NCI-H510A treated with DMSO at 0.1 percent for 48 hours (cell line): ENCODE data around the gene SEC24D.
A peak's percentile ranks its signal among the peaks of the same experiment; 100 is the strongest.

Experiments
- DNase-seq: peaks from one replicate; lab custom pipeline; 2025; lab: John Stamatoyannopoulos, UW

The SEC24D gene

GRCh38 chr4:118751629-118752323 is 84.2 kb downstream of the SEC24D start:
- no peak for DNase-seq

- DNase-seq, result peak; percentile 45
Measured at GRCh38 chr4:118749347-118749988, 86.5 kb downstream of the SEC24D start.

GRCh38 chr4:118746251-118746919 is 89.5 kb downstream of the SEC24D start:
- peak; percentile 53 for DNase-seq

- no peak for DNase-seq
Measured at GRCh38 chr4:118745357-118745756, 90.6 kb downstream of the SEC24D start.

- no peak for DNase-seq
Measured at GRCh38 chr4:118743867-118744266, 92.1 kb downstream of the SEC24D start.

- DNase-seq, result no peak
Measured at GRCh38 chr4:118742050-118742449, 93.9 kb downstream of the SEC24D start.

GRCh38 chr4:118741301-118741855 is 94.5 kb downstream of the SEC24D start:
- no peak for DNase-seq

GRCh38 chr4:118740869-118741268 is 95.1 kb downstream of the SEC24D start:
- peak; percentile 1 for DNase-seq

- no peak for DNase-seq
Measured at GRCh38 chr4:118739022-118739713, 96.8 kb downstream of the SEC24D start.

- DNase-seq, result no peak
Measured at GRCh38 chr4:118738090-118738489, 97.8 kb downstream of the SEC24D start.

- DNase-seq, result no peak
Measured at GRCh38 chr4:118736900-118737299, 99.0 kb downstream of the SEC24D start.

- DNase-seq, result no peak
Measured at GRCh38 chr4:118734491-118735205, 101.3 kb downstream of the SEC24D start.

GRCh38 chr4:118732591-118733330 is 103.2 kb downstream of the SEC24D start:
- no peak for DNase-seq

- DNase-seq, result no peak
Measured at GRCh38 chr4:118730683-118731082, 105.2 kb downstream of the SEC24D start.

- no peak for DNase-seq
Measured at GRCh38 chr4:118729287-118730286, 106.3 kb downstream of the SEC24D start.

- no peak for DNase-seq
Measured at GRCh38 chr4:118727360-118727759, 108.6 kb downstream of the SEC24D start.

GRCh38 chr4:118723369-118723768 is 112.6 kb downstream of the SEC24D start:
- DNase-seq, result no peak

GRCh38 chr4:118721752-118722151 is 114.2 kb downstream of the SEC24D start:
- no peak for DNase-seq

GRCh38 chr4:118718511-118719170 is 117.3 kb downstream of the SEC24D start:
- no peak for DNase-seq
